ENCODE data around the gene BLOC1S5.

DNA sequence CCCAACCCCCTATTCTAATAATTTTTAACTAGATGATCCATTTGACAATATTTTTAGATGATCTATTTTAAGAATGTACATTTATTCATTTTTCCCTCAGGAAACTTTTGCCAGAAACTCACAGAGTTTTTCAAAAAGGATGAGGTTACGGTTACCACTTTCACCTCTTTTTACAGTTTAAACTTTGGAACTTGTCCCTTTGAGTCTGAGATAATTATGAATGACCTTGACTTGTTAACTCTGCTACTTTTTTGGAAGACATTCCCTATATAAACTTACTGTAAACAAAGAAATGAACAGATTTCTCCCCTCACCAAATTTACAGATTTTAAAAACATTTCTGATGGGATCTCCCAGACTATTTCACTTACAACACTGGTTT, 18.4 kb upstream of the BLOC1S5 start:
- TF ChIP-seq, protein P1, sequence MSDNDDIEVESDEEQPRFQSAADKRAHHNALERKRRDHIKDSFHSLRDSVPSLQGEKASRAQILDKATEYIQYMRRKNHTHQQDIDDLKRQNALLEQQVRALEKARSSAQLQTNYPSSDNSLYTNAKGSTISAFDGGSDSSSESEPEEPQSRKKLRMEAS (IDR thresholded peaks at IDR 0.05) = no peak
- no peak for TF ChIP-seq RAD21 (IDR thresholded peaks at IDR 0.05; ENCODE audit: low read depth)
- no peak for TF ChIP-seq CEBPB (IDR thresholded peaks at IDR 0.05)
- TF ChIP-seq, protein P2, sequence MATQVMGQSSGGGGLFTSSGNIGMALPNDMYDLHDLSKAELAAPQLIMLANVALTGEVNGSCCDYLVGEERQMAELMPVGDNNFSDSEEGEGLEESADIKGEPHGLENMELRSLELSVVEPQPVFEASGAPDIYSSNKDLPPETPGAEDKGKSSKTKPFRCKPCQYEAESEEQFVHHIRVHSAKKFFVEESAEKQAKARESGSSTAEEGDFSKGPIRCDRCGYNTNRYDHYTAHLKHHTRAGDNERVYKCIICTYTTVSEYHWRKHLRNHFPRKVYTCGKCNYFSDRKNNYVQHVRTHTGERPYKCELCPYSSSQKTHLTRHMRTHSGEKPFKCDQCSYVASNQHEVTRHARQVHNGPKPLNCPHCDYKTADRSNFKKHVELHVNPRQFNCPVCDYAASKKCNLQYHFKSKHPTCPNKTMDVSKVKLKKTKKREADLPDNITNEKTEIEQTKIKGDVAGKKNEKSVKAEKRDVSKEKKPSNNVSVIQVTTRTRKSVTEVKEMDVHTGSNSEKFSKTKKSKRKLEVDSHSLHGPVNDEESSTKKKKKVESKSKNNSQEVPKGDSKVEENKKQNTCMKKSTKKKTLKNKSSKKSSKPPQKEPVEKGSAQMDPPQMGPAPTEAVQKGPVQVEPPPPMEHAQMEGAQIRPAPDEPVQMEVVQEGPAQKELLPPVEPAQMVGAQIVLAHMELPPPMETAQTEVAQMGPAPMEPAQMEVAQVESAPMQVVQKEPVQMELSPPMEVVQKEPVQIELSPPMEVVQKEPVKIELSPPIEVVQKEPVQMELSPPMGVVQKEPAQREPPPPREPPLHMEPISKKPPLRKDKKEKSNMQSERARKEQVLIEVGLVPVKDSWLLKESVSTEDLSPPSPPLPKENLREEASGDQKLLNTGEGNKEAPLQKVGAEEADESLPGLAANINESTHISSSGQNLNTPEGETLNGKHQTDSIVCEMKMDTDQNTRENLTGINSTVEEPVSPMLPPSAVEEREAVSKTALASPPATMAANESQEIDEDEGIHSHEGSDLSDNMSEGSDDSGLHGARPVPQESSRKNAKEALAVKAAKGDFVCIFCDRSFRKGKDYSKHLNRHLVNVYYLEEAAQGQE (IDR thresholded peaks at IDR 0.05; ENCODE audit: low read depth) = no peak
- TF ChIP-seq NFIC (IDR thresholded peaks at IDR 0.05) = no peak
- no peak for TF ChIP-seq TAF1 (IDR thresholded peaks at IDR 0.05; ENCODE audit: low read depth)
- TF ChIP-seq YY1 (IDR thresholded peaks at IDR 0.05; ENCODE audit: low read depth) = no peak
- no peak for TF ChIP-seq CREB1 (IDR thresholded peaks at IDR 0.05; ENCODE audit: low read depth)
- TF ChIP-seq EP300 (IDR thresholded peaks at IDR 0.05; ENCODE audit: borderline replicate concordance) = no peak

Measured in Ishikawa (cell line).